HG03354 (cell line): ENCODE data around the gene CNRIP1.

Experiments
- ATAC-seq: cut with Tn5 transposase; IDR thresholded peaks from one replicate; pipeline ENCODE4 v1.9.1; 2021; ENCODE audit warnings: mild to moderate bottlenecking; ENCODE audit not compliant: unreplicated experiment, poor library complexity, severe bottlenecking

Gene CNRIP1

DNA sequence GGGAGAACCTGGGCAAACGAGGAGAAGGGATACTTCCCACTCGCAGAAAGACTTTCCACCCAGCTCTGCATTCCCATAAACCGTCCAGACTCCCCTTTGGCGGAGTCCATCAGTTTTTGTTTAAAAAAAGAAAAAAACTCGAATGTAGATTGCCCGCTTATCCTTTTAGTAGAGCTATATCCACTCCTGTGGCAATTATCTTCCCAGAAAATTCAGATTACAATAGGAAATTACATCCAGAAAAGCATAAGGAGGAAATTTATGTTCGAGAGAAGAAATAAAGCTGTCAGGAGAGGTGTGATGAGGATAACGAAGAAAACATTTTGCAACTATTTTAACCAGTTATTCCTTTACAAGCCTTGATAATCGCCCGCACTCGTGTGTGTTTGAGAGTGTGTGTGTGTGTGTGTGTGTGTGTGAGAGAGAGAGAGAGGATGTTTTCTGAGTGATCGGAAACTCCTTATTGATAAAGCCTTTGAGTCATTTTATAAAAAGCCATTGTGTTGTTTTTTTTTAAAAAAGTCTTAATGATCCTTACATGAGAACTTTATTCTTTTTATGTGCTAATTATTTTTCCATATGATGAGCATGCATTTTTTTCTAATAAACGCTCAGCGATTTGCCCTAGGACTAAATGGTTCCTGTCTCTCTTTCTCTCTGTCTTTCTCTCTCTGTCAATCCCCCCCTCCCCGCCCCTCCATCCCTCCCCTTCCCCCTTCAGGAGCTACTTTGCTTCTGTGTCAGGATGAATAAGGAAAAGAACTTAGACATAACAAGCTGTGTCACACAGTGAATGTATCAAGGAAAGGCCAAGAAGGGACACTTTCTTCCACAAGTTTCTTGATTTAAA, 66.3 kb downstream of the CNRIP1 start:
- no peak for ATAC-seq

DNA sequence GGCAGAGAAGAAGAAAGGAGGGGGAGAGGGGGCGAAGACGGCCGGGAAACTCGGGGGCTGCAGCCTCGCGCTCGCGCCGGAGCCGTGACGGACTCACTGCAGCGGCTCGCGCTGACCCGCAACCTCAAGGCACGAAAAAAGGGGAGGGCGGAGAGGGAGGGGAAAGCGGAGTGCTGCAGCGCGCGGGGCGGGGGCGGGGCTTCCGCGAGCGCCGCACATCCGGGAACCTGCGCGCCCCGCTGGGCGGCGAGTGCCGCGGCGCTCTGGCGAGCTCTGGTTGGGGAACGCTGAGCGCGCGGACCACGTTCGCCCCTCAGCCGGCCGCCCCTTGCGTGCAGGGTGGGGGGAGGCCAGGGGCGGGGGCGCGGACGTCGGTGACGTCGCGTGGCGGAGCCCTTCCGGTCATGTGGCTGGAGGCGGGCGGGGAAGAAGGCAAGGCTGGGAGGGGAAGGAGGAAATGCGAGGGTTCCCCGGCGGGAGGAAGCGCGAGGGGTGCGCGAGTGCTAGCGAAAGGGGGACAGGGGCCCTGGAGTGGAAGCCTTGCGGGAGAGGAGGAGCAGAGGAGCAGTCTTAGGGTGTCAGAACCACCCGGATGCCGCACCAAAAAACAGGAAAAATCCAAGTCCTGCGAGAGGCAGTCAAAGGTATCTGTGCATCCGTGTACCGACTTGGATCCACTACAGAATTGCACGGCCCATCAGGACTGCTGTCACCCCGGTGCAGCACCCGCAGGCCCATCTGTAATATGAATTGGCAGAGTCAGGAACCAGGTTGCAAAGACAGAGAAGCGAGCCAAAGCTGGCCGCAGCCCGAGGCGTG, 67.1 kb downstream of the CNRIP1 start, which contains the start of gene PPP3R1:
Gene PPP3R1, minus strand, starts transcription at position 133 of the 819 bp plus-strand sequence. CDS start 405 bp downstream, outside the sequence.
- peak; percentile 85 for ATAC-seq

DNA sequence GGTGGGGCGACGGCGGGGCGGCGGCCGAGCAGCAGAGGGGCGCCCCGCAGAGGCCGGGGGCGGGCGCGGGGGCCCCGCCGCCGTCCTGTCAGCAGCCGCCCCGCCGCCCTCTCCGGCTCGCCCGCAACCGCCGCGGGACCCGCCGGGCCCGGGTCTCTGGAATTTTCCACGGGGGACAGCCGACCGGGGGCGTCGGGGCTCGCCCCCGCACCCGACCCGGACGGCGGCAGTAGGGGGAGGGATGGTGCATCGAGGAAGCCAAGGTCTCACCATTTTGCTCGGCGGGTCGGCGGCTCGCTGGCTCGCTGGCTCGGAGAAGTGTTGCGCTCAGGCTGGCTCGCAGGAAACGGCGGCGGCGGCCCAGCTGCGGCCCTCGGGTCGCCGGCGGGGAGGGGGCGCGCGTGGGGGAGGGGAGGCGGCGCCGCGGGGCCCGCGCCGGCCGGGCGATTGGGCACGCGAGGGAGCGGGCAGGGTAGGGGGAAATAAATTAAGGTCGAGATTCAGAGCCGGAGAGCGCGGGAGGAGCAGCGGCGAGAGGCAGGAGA, 67.8 kb downstream of the CNRIP1 start:
- ATAC-seq = peak; percentile 24

DNA sequence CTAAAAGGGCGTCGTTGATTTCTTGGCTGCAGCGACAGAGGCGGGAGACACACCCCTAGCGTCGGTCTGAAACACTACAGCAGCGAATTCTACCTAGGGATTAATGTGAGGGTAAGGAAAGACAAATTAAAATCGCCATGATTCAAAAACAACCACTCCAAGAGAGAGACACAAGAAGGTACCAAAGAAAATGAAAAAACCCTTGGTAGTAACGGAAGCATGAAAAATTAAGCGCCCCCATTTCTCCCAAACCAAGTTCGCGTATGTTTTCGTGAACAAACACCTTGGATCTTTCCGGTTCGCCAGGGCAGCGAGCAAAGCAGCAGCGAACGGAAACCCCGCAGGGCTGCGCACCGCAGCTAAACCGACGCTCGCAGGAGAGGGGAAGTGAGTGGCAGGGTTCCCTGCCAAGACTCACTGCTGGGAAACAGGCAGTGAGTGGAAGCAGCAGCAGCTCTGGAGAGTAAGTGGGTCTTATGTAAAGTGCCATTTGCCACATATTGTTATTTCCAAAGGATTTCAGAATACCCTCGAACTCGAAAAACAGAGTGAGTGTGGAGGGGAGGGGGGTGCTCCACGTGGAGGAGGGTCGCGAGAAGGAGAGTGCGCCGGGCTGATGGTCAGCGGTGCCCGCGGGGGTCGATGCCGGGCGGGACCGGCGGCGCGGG, 68.4 kb downstream of the CNRIP1 start:
- ATAC-seq = peak; percentile 62

DNA sequence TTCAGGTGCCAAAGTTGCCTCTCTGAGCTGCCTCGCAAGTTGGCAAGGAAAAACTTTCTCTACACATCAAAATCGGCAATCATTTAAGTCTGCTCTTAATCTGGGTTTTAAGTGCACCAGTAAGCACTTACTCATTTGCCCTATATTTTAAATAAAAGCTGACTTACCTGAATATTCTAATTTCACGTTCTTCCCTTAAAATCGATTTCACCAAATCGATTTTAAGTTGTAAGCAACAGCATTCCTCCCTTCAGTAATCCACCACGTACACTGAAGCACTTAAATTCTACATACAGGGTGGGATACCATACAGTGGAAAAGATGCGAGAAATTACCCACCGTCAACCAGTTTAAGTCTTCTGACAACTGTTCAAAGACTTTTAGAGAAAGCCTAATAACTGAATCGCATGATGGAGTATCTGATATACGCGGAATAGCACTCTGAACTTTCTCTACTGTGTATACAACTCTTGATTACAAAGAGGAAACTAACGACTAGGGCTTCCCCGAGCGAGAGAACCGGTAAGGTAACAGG, 69.0 kb downstream of the CNRIP1 start:
- ATAC-seq = no peak

DNA sequence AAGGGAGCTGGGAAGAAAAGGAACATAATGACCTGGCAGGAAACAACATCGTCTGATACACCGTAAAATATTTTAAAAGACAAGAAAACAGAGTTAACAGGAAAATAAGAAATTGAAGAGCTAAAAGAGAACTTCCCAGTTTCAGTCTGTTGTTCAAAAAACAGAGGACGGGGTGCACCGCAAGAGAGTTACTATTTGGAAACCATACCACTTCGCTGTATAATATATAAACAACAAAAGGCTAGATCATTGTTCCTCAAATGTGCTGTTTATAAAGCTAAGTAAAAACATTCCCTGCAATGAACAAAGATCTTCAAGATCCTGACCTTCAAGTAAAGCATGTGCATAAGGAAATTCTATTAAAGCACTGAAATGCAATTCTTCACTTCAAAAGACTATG, 69.6 kb downstream of the CNRIP1 start:
- ATAC-seq = no peak

DNA sequence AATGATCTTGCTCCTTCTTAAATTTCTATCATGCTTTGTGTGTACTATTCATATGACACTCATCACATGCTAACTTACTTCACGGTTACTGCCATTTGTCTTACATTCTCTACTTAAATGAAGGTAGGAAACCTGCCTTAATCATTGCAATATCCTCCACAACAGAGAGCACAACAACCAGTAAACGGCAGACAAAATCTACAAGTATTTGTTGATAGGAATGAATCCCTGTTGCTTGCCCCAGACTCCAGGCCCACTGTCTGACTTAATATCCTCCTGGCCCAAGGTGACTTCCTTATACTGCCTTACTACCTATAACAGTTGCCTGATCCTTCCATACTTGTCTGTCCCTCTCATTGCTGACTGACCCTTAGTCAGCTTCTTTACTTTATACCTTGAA, 70.9 kb downstream of the CNRIP1 start:
- ATAC-seq = no peak

DNA sequence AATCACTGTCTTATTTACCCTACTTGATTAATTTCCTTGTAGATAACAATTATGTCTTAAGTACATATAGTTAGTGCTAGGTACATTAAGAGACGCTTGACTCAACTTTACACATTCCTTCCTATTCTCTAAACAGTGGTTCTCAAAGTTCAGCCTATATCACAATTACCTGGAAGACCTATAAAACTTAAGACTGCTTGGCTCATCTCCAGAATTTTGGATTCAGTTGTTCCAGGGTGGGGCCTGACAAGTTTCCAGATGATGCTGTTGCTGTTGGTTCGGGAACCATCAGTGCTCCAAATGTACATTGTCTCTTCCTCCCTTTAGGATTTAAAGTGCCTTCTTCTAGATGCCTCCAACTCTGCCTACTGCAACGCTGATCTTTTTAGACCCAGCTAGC, 71.4 kb downstream of the CNRIP1 start:
- ATAC-seq = no peak

DNA sequence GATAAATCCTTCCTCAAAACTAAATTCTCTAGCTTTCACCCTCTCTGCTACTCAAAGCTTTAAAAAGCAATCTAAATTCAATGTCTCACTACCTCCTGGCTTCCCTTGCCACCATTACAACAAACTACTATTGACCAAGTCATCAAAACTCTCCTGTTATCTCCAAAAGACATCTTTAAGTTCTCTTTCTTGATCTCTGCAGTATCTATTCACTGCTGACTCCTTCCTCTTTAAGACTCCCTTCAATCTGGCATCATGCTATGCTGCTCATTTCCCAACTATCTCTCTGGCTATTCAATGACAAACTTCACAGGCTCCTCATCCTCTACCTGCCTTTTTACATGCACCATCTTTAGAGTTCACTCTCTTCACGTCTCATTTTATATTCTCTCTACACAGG, 73.4 kb downstream of the CNRIP1 start:
- ATAC-seq = no peak

DNA sequence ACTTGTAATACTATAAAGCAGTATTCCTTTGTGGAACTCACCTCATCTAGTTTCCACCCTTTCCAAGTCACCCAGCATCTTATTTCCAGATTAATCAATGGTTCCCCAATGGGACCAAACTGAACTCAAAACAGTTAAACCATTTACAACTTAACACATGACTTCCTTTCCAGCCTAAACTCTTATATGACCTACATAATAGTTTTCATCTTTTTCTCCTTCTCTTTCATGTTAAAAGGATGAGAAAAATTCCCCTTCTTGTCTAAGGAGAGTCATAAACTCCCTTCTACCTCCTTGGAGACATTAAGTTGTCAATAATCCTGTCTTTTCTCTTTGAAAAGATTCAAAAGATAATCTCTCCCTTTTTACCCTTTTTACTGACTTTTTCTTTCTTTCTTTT, 74.1 kb downstream of the CNRIP1 start:
- ATAC-seq = no peak

DNA sequence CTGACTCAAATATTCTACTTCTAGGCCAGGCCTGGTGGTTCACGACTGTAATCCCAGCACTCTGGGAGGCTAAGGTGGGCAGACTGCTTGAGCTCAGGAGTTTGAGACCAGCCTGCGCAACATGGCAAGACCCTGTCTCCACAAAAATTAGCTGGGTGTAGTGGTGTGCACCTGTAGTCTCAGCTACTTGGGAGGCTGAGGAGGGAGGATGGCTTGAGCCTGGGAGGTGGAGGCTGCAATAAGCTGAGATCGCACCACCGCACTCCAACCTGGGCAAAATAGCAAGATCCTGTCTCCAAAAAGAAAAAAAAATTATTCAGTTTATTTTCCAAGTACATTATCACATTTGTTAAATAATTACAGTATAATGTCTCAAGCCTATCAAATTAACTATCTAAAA, 74.7 kb downstream of the CNRIP1 start:
- no peak for ATAC-seq

DNA sequence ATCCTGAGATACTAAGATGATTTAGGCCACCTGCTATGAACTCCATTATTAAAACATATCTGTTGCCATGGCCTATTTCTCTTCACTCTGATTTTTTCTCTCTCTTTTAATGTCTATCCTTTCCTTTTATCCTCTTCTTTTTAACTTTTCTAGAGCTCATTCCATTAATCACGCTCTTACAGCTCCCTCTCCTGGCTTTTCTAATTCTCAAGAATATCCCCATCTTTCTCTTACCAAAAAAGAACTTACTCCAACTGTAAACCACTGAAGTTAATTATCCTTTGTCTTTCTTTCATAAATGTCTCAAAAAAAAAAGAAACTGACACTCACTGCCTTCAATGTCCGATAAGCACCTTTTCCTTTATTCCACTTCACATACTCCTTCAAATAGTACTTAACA, 75.3 kb downstream of the CNRIP1 start:
- ATAC-seq = no peak
